SK-N-MC (cell line): ENCODE measurements around the gene ATF1.

Experiments
- EZH2 ChIP-seq: fragments of 200-600 bp; sonication (generic); IDR thresholded peaks from one replicate; pipeline ENCODE4 v1.6.1; 2017; ENCODE audit warnings: antibody characterized with exemption
- POLR2AphosphoS5 ChIP-seq: IDR thresholded peaks from 2 replicates; pipeline ENCODE4 v1.6.1; 2012; ENCODE audit warnings: mild to moderate bottlenecking, low read depth, low read length, borderline replicate concordance

DNA sequence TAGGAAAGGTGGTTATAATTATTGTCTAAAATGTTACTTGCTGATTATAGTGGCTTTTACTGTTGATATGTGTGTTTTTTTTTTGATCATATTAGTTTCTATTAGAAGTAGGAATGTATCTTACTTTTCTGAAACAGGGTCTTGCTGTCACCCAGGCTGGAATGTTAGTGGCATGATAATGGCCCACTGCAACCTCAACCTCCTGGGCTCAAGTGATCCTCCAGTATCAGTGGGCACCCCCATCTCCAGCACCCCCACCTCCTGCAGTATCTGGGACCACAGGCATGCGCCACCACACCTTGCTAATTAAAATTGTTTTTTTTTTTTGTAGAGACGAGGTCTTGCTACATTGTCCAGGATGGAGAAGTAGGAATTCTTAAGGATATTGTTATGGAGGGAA, 11.3 kb downstream of the ATF1 start:
- TF ChIP-seq EZH2, result no peak
- no peak for TF ChIP-seq POLR2AphosphoS5
